NT2/D1 (cell line): Measurements from ENCODE around the gene NPLOC4.

Source experiments
- SUZ12 ChIP-seq: IDR thresholded peaks from 2 replicates; pipeline ENCODE4 v1.6.1; 2011; ENCODE audit not compliant: insufficient read length, insufficient read depth; ENCODE audit errors: extremely low read depth
- YY1 ChIP-seq: IDR thresholded peaks from 2 replicates; pipeline ENCODE4 v1.6.1; 2011; ENCODE audit not compliant: insufficient read length, insufficient read depth
- ZNF274 ChIP-seq: IDR thresholded peaks from 2 replicates; pipeline ENCODE4 v1.6.1; 2011; ENCODE audit warnings: mild to moderate bottlenecking, low read depth, low read length

GRCh38 chr17:81551458-81552243 lies 85.3 kb downstream of the NPLOC4 start:
- TF ChIP-seq ZNF274 = no peak
- no peak for TF ChIP-seq YY1
- TF ChIP-seq SUZ12 = no peak
